ENCODE measurements around the gene RNASE4. TPM values are rescaled to one million over a fixed set of nuclear protein-coding genes. Genes with fewer than 3 reads are reported as not detected.

RNASE4 gene
- total RNA-seq, 1 donor from 2014 or later = 1.7 TPM

DNA sequence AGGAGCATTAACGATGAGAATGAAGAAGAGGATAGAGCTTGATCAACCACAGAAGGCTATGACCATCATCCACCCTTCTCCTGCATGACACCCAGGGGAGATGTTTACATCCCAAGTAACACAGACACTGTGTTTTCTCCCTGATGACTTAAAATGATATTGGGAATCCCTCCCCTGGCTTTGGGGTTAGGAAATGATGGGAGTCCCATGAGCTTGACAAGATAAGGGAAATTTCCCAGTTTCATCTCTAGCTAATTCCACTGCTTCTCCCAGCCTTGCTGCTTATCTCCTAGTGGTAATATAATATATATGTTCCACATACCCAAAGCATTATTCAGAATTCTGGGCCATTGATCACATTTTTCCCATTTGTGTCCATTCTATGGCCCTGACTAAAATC is 38.9 kb upstream of the RNASE4 start:
- H3K4me1 Mint-ChIP-seq (ENCODE audit: low read depth, unreplicated experiment) = no peaks in the 10 kb centered on the region
- no peak overlapping the region for H3K27ac Mint-ChIP-seq (ENCODE audit: unreplicated experiment)
- no peak overlapping the region for H3K4me3 Mint-ChIP-seq (ENCODE audit: unreplicated experiment)
- H3K36me3 Mint-ChIP-seq (ENCODE audit: unreplicated experiment) = no peaks in the 10 kb centered on the region
- H3K27me3 Mint-ChIP-seq (ENCODE audit: unreplicated experiment) = peaks cover 3% of the 10 kb centered on the region
- DNase-seq = no peak
- peaks cover 1% of the 10 kb centered on the region for H3K9me3 Mint-ChIP-seq (ENCODE audit: unreplicated experiment)
- TF ChIP-seq, protein P1, sequence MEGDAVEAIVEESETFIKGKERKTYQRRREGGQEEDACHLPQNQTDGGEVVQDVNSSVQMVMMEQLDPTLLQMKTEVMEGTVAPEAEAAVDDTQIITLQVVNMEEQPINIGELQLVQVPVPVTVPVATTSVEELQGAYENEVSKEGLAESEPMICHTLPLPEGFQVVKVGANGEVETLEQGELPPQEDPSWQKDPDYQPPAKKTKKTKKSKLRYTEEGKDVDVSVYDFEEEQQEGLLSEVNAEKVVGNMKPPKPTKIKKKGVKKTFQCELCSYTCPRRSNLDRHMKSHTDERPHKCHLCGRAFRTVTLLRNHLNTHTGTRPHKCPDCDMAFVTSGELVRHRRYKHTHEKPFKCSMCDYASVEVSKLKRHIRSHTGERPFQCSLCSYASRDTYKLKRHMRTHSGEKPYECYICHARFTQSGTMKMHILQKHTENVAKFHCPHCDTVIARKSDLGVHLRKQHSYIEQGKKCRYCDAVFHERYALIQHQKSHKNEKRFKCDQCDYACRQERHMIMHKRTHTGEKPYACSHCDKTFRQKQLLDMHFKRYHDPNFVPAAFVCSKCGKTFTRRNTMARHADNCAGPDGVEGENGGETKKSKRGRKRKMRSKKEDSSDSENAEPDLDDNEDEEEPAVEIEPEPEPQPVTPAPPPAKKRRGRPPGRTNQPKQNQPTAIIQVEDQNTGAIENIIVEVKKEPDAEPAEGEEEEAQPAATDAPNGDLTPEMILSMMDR (IDR thresholded peaks at IDR 0.05; ENCODE audit: partially characterized antibody, unreplicated experiment) = no peak

DNA sequence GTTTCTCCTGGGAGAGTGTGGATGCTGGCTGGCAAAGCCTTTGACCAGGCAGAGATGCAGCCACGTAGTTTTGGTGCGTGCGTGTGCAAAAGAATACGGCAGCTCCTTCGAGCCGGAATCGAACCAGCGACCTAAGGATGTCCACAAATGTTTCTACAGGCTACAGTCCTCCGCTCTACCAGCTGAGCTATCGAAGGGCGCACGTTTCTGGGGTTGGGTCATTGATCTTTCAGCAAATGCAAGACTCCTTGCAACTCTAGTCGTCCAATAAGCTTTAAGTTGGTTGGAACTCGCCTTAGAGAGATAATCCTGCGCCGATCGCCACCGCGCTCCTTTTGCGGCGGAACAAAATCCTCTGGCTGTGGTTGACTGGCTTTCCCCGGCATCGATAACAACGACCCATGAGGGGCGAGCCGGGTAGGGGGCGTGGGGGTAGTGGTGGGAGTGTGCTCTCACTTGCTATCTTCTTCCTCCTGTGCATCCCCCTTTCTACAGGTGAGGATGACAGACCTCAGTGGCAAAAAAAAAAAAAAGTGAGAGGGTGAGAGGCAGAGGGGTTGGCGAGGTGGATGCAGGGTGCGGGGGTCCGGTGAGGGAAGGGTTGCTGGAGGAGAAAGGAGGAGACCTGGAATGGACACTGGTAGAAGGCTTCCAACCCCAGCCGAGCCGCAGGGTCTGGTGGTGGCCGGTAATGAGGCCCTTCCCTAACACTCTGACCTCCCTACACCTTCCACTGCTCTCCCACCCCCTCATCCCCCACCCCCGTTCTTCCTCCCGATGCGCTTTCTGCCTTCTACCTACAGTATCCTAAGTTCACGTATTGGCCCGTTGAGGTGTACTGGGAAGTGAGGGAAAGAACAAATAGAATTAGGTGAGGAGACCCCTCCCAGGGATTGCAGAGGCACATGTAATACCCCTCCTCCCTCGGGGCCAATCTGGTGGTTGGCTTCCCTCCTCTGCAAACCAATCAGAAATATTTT is 31.1 kb upstream of the RNASE4 start:
- DNase-seq = peak; percentile 35
- Mint-ChIP-seq H3K4me3 (ENCODE audit: unreplicated experiment) (peak overlapping the region; percentile 76), H3K36me3 (ENCODE audit: unreplicated experiment) (peaks cover 7% of the 10 kb centered on the region), H3K27ac (ENCODE audit: unreplicated experiment) (no peak overlapping the region), H3K27me3 (ENCODE audit: unreplicated experiment) (peaks cover 21% of the 10 kb centered on the region), H3K4me1 (ENCODE audit: low read depth, unreplicated experiment) (no peaks in the 10 kb centered on the region), H3K9me3 (ENCODE audit: unreplicated experiment) (peaks cover 9% of the 10 kb centered on the region)
- TF ChIP-seq, protein P1 (IDR thresholded peaks at IDR 0.05; ENCODE audit: partially characterized antibody, unreplicated experiment) = no peak

GRCh38 chr14:20655851-20656250 is 28.5 kb upstream of the RNASE4 start:
- Mint-ChIP-seq H3K4me3 (ENCODE audit: unreplicated experiment) (no peak overlapping the region), H3K9me3 (ENCODE audit: unreplicated experiment) (peaks cover 15% of the 10 kb centered on the region), H3K4me1 (ENCODE audit: low read depth, unreplicated experiment) (no peaks in the 10 kb centered on the region), H3K36me3 (ENCODE audit: unreplicated experiment) (peaks cover 7% of the 10 kb centered on the region), H3K27me3 (ENCODE audit: unreplicated experiment) (peaks cover 23% of the 10 kb centered on the region), H3K27ac (ENCODE audit: unreplicated experiment) (no peak overlapping the region)
- DNase-seq = no peak
- TF ChIP-seq, protein P1 (IDR thresholded peaks at IDR 0.05; ENCODE audit: partially characterized antibody, unreplicated experiment) = no peak

DNA sequence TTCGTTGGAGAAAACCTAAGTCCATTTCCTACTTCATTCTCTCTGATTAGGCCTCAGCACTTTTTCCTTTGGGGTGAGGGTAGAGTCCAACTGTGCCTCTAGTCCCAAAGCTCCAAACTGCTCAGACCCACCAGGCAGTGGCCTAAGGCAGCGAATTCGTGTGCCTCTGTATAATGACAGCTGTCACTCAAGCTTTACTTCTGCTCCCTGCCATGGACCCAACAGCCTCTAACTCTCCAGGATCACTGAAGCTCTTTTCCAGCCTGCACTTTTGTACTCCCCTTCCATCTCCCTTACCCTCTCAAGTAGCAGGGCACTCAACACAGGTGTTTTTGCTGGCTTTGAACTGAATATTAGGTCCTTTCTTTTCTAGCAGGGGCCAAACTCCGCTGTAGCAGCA is 28.1 kb upstream of the RNASE4 start:
- Mint-ChIP-seq H3K27ac (ENCODE audit: unreplicated experiment) (no peak overlapping the region), H3K9me3 (ENCODE audit: unreplicated experiment) (peaks cover 15% of the 10 kb centered on the region), H3K4me3 (ENCODE audit: unreplicated experiment) (no peak overlapping the region), H3K36me3 (ENCODE audit: unreplicated experiment) (peaks cover 7% of the 10 kb centered on the region), H3K4me1 (ENCODE audit: low read depth, unreplicated experiment) (no peaks in the 10 kb centered on the region), H3K27me3 (ENCODE audit: unreplicated experiment) (peaks cover 23% of the 10 kb centered on the region)
- TF ChIP-seq, protein P1 (IDR thresholded peaks at IDR 0.05; ENCODE audit: partially characterized antibody, unreplicated experiment) = no peak
- no peak for DNase-seq
